NCI-H2196 treated with DMSO at 0.1 percent for 48 hours (cell line): ENCODE results near the gene SCAANT1.

Experiments used
- DNase-seq: peaks from one replicate; lab custom pipeline; 2025; ENCODE audit not compliant: unreplicated experiment; lab: John Stamatoyannopoulos, UW

The SCAANT1 gene

DNA sequence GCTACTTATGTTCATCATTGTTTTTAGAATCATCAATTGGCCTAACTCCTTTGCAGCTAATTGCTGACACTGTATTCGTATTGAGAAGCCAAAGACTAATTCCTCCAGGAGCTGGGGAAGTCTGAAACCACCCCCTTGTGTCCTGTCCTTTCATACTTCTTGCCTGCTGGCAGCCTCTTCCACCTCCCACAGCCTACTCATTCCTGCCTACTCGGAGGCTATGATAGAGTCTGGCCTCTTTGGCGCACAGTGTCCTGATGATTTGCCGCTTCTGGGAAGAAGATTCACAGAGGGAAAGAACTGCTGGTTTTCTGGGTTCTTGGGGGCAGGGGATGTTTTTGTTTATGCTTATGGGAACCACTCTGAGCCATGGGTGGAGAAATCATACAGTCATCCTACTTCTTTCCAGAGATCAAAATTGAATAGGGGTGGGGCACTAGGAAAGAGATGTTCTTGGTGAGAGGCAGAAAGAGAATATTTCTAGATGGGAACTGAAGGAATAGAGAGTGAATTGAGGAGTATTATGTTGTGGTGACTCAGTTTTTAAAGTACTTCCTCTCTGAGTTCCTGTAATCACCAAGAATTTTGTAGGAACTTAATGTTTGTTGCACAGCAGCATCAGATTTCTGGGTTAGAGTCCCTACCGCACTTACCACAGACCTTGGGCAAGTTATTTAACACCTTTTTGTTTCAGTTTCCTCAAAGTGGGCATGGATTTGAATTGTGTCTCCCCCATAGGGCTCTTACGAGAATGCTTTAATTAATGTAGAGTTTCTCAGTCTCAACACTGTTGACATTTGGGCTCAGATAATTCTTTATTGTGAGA is 22.1 kb upstream of the SCAANT1 start:
- DNase-seq: no peak

DNA sequence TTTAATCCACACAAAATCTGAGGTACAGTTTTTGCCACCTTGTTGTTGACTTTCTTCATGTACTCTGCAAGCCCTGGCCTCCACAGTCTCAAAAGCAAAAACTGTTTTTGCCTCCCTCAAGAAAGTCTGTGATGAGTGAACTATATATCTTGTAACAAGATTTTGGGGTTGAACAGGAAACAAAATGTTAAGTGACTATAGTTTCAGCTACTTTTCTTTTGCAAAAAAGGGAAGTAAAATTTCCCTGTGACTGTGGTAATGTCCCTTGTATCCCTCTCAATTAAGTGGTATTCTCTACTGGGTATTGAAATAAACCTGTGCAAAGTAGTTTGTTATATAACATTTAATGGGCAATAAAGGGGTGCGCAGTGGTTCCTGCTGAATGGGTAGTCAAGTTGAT is 21.3 kb upstream of the SCAANT1 start:
- DNase-seq: no peak

DNA sequence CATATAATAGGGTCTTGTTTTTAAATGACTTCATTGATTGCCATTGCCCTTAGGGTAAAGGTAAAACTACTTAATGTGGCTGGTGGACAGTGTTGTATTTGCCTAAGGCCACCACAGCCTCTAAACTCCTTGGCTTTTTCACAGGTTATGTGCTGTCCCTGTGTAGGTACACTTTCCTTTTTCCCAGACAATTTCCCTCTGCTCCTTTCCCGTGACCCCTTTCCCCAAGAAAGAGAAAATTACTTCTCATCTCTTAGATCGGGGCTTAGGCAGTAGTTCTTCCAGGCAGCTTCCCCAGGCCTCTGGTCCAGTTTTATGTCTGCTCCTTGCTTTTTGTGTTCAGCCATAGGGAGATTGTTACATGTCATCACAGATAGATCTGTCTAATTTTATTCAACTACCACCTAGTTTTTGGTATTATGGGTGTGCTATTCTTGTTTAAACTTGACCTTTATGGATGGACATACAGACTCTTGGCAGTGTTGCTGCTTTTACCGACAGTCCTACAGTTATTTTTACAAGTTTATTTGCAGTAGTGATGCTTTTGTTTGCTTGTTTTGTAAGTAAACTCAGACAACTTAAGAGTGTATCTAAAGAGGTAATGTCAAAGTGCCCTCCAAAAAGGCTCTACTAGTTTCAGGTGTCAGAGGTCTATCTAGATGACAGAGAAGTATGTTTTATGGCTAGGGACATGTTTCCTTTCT is 20.5 kb upstream of the SCAANT1 start:
- no peak for DNase-seq

DNA sequence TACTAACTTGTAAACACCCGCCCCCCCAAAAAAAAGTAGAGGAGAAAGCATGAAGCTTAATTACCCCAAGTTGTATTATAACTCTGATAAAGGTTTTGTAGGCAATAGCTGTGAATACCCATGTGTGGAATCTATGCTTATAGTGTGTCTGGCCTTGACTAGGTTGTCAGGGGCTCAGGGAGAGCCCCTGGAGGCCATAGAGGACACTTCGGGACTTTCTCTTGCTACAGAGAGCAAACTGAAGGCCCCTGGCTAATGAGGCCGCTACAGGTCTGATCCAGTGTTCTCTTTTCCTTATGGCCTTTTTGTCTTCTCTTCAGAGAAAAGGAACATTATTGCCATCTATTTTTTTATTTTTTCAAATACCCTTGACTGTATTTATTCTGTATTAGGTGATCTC is 19.1 kb upstream of the SCAANT1 start:
- no peak for DNase-seq

DNA sequence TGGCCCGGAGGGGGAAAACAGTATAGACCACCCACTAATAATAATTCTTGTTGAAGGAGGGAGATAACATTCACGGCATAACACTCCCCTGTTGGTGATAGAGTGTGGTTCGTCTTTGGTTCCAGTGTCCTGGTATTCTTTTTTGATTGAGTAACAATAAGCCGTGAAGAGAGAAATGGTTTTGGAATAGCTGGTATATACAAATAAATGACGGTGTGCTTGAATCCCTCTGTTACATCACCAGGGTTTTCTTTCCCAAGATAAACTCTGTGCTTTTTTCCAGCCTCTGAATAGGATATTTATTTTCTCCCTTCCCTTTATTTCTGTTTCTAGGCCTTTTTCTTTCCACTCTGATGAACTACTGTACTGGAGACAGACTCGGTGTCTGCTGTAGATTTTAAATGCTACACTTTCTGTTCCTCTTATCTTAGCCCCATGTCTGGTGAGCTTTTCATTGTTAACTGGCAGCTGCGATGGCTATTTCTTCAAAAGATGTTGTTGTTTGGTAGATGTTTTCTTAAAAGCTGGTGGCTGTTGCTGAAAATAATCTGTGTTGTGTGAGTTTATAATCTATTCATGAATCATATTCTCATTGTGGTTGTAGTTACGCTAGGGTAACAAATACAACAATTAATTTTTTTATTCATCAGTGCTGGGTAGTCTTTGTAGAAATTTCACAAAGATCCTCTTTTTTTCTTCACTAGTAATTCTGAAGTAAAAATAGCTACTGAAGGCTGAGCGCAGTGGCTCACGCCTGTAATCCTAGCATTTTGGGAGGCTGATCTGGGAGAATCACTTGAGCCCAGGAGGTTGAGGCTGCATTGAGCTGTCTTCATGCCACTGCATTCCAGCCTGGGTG is 15.5 kb upstream of the SCAANT1 start:
- no peak for DNase-seq

DNA sequence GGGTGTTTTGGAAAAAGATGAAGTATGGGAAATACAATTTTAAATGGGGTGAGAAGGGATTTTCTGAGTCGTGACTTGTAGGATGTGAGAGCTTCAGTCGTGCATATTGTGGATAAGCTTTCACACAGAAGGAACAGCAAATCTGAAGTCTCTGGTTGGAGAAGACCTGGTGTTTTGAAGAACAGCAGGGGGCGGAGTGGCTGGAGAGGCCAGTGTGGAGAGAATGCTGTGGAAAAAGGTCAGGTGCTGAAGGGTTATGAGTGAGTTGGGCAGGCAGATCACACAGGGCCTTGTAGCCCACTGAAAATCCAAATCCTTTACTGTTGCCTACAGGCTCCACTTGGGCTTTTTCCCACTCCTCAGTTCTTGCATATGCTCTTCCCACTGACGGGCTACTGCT is 14.1 kb upstream of the SCAANT1 start:
- DNase-seq: no peak

DNA sequence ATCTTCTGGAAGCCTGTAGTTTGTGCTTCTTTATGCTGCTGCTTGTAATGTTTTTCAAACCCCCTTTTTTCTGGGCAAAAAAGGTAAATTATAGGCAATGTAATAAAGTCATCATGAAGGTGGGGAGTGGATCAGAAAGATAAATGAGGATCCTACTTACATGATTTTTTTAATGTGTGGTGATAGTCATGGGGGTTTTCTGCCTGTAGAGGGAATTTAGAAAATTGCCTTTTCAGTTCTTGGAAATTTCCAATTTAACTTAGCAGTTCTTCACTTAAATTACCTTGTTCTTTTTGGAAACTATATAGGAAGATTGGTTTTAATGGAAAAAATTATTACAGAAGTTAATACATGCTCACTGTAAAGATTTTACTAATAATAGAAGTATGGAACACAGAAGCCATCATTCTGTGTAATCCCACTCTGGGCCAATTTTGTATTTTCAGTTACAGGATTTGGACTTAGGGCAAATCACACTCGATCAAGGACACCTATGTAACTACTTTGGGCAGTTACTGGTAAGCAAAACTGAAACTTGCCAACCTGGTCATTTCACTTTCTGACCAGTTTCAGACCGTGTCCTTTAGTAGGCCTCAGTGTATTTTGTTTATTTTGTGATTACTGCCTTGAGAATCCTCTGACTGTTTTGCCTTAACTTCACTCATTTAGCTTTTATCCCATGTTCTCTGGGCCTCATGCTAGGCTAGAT is 10.5 kb upstream of the SCAANT1 start:
- DNase-seq: no peak

DNA sequence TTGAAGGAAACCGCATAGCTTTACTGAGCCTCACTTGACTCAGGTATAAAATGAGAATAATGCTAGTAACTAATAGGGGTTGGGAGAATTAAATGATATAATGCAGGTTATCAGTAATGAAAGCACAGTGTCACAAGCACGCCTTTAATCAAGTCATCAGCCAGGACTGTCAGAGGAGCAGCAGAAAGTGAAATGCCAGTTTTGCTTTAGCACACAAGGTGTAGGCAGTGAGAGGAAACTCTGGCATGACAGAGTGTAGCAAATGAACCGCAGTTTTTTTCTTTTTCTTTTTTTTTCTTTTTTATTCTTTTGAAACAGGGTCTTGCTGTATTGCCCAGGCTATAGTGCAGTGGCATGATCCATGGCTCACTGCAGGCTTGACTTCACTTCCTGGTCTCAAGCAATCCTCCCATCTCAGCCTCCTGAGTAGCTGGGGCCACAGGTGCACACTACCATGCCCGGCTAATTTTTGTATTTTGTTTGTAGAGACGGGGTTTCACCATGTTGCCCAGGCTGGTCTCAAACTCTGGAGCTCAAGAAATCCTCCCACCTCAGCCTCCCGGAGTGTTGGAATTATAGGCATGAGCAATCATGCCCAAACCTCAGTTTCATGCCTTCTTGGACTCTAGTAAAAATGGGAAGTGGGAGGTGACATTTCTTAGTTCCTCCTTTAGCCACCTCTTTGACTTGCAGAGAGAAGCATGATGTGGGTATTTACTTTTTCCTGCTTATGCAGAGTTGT is 9.7 kb upstream of the SCAANT1 start:
- no peak for DNase-seq

DNA sequence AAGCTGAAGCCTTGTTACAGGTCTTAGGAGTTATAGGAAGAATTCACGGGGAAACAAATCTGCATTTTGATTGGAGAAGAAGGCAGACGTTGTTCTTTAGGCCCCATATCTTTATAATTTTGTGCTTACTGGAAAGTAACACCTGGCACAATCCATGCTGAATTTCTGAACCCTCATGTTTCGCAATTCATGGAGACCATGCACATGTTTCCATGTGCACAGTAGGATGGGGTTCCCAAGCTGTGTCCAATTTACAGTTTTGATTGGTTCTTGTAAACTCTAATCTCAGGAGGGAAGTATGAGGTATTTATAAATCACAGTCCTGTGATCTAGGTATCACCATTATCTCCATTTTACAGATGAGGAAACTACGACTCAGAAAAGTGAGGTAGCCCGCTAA is 7.8 kb upstream of the SCAANT1 start:
- no peak for DNase-seq

DNA sequence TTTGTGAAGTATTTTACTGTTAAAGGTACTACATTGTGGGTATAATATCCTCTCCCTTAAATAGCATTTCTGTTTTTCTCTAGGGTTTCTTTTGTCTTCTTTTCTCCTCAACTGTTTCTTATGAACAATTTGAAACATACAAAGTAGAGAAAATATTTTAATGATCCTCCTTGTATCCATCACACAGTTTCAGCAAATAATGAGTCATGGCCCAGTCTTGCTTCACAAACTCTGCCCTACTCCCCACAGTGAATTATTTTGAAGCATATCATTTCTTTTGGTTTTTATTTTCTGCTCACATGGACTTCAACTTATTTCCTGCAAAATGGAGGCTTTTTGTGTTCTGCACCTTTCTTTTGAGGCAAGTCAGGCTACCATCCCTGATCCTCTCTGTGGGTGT is 6.1 kb upstream of the SCAANT1 start:
- DNase-seq: no peak

DNA sequence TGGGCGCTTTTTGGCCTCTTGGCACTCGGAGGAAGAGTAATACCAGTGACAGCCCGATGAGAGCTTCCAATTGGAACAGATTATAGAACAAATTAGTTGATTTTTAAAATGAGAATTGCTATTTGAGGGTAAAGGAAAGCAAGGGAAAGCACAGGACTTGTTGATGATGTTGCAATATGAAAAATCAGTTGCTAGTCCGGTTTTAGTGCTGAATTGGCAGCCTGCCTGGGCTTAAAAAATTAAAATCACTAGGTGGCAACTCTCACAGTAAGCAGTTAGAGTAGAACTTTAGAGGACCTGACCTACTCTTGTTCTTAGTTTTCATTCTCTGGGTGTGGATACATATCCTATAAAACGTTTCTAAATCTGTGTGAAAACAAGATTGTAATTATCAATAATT is 2.1 kb upstream of the SCAANT1 start:
- DNase-seq: no peak

DNA sequence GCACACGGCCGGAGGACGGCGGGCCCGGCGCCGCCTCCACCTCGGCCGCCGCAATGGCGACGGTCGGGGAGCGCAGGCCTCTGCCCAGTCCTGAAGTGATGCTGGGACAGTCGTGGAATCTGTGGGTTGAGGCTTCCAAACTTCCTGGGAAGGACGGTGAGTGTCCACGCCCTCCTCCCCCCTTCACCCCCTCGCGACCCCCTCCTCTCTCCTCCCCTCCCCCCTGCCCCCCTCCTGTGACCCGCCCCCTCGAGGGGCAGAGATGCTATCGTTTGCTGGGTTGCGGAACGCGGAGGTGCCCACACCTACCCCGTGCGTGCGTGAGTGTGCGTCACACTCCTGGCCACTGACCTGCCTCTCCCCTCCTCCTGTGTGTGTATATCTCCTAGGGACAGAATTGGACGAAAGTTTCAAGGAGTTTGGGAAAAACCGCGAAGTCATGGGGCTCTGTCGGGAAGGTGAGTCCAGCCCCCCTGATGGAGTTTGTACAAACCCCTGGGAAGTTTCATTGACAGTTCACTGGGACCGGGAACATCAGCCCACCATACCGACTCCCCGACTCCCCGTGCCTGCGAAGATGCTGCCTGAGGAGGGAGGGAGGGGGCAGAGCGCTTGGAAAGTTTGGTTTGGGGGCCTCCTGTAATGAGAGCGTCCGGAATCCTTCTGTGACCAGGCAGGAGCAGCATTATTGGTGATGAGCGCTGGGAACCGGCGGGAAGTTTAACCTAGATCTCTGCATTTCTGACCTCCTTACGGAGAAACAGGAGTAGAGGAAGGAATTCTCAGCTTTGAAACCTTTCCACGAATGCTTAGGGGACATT is 795 bp upstream of the SCAANT1 start:
- DNase-seq: no peak

DNA sequence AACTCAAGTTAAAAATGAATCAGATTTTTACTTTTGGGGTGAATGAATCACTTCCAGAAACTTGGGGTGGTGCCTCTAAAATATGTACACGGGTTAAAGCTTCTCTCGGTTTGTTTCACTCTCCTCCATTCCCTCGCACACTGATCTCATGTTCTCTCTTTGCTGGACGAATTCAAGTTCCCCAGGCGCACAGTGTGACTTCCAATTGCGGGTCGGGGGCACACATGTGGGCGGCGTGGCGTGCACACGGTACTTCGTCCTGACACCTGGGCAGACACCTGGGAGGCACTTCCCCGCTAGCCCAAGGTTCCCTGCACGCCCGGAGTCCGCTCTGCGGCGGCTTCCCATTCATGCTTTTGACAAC is 692 bp downstream of the SCAANT1 start:
- no peak for DNase-seq

DNA sequence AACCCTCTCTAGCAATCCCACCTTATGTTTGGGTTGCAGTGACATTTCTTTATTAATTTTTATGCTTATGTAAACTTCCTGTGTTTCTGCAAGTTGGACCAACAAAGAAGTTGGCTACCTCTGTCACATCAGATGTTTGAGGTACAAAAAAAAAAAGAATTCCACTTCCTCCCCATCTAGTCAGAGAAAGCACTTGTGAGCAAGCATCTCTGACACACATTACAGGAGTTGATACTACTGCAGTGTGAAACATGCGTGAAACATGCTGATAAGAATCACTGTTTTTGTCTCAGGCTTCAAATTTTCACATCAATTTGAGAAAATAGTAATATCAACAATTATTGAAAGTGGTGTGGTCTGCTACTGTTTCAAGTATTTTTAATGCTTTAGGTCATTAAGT is 1.3 kb downstream of the SCAANT1 start:
- DNase-seq: no peak

DNA sequence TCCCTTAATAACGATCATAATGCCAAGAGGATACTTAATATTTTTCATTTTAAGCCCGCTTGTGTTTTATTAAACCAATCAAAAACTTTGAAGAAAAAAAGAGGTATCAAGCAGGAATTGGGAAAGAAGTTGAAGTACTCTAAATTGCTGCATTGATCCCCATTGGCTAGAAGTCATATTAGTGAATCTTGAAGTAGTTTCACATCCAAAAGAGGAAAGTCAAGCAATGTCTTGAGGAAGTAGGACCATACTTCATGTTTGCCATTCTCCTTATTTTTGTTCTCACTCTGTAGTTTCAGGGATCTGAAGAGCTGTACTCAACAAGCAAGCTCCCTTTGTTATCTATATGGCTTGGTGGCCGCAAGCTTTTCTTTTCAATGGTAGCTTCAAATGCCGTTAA is 2.2 kb downstream of the SCAANT1 start:
- DNase-seq: no peak

DNA sequence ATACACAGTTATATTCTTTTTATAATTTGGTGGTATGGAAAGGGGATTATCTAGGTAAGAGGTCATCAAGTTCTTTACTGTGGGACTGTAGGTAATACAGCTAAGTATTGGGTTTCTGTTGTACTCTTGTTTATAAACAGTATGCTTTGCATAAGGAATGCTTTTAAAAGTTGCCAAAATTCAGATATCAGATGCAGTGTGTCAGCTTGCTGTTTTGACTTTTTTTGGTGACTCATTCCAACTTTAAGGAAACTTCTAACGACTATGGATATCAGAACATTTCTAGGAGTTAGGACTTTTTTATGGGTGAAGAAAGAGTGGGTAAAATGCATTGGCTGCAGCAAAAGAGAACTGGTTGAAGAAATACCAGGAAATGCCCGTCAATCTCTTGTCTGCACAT is 2.8 kb downstream of the SCAANT1 start:
- no peak for DNase-seq

DNA sequence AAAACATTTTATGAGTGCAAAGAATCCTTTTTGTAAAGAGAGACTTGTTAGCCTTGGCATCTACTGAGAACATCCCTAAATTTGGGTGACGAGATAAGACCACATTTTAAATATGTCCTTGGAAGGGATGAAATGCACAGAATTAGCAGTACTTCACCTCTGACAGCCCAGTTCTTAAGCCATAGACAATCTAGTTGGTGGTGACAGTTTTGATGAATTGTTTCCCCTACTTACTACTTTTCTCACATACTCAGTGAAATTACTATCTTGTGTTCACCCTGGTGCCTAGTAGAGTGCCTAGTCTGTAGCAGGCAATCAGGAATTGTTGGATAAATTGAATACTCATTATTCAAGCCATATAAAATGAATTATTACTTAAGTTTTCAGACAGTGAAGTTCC is 3.4 kb downstream of the SCAANT1 start:
- no peak for DNase-seq

DNA sequence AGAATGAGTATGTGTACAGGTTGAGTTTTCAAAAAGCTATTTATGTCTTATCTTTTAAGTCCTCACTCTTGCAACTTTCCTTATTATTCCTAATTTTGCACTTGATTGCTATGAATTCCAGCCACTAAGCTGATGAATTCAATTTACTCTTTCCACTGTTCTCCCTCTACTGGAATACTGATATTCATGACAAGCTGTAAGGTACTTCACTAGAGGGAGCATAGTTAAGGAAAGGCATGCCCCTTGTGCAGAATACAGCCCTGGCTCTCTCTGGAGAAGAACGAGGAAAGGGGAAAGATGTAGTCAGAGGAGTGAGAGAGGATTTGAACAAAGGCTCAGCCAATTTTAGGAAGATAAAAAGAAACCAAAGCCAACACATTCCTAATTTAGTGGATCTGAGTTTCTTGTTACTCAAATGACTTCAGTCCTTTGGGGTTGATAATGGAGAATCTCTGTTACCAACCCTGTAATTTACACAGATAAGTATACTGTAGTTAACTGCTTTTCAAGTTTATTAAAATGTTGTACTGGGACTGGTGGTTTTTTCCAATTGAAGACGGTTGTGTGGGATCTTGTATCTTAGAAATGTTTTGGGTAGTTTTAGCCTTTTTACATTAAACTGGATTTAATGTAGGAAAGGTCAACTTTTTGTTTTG is 4.0 kb downstream of the SCAANT1 start:
- no peak for DNase-seq
